ENCODE data around the gene ARID4B.

The ARID4B gene

DNA sequence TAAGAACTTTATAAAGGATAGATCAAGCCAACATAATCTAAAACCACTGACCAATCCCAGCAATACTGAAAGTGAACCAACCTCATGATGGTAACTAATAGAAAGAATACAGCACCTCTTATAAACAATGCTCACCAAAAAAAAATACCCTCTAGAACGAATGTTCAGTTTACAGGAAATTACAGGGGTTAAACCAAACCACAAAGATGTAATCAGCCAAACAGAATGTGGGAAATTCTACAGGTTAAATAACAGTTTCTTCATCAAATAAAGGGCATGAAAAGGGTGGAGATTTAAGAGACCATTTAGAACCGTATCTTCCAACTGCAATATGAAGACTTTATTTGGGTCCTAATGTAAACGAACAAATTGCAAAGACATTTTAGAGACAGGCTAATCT, 30.4 kb downstream of the ARID4B start:
- CTCF ChIA-PET: no interaction called here

DNA sequence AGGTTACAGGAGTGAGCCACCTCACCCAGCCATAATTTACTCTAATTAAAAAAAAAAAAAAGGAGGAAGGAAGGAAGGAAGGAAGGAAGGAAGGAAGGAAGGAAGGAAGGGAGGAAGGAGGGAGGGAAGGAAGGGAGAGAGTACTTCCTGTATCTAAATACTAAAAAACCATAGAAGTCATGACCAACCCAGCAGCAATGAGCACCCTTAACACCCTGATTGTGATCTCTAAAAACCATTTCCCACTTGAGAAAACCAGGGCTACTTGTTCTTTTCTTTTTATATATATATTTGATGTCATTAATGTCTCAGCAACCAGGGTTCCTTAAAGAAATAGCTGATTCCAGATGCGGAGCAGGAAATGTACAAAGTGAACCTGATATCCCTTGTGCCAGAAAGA, 31.2 kb downstream of the ARID4B start:
- Histone ChIP-seq H3K9me3 (ENCODE audit: control insufficient read depth, insufficient read depth, low read depth, low read length) (no peaks in the 10 kb centered on the region), H3K27ac (ENCODE audit: extremely low read depth, low read depth, low read length) (no peak overlapping the region), H3K36me3 (ENCODE audit: control insufficient read depth in 2 of 2, insufficient read depth in 1 of 2, low read length in 2 of 2) (no peaks in the 10 kb centered on the region; a peak in 1 of 3 replicates), H3K4me3 (ENCODE audit: low read depth, low read length) (no peak overlapping the region), H3K4me1 (ENCODE audit: control insufficient read depth, insufficient read depth, low read length) (peaks cover 26% of the 10 kb centered on the region)
- POLR2A ChIA-PET: no interaction called here
- CTCF ChIA-PET: interaction anchor here (0.7 to 1.0 kb wide), 2 partner anchors 40 to 120 kb away, joined by 3 read pairs; no protein-coding TSS in a partner anchor
- TF ChIP-seq ZNF354C (tag by site-specific recombination; IDR thresholded peaks at IDR 0.05; ENCODE audit: borderline replicate concordance, low read depth): no peak
- TF ChIP-seq, protein P1, sequence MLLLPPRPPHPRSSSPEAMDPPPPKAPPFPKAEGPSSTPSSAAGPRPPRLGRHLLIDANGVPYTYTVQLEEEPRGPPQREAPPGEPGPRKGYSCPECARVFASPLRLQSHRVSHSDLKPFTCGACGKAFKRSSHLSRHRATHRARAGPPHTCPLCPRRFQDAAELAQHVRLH (tag by site-specific recombination; IDR thresholded peaks at IDR 0.05): no peak
- no peak for TF ChIP-seq ZNF2 (tag by site-specific recombination; IDR thresholded peaks at IDR 0.05)
- no peak for TF ChIP-seq FEZF1 (tag by site-specific recombination; IDR thresholded peaks at IDR 0.05)

More for the DNA sequence above, 30.4 kb downstream of the ARID4B start:
- H3K4me1 ChIP-seq (ENCODE audit: control insufficient read depth, insufficient read depth, low read length): peaks cover 29% of the 10 kb centered on the region
- no peak overlapping the region for H3K4me3 ChIP-seq (ENCODE audit: low read depth, low read length)
- no peak overlapping the region for H3K27ac ChIP-seq (ENCODE audit: extremely low read depth, low read depth, low read length)
- no peaks in the 10 kb centered on the region for H3K9me3 ChIP-seq (ENCODE audit: control insufficient read depth, insufficient read depth, low read depth, low read length)
- no peaks in the 10 kb centered on the region; a peak in 1 of 3 replicates for H3K36me3 ChIP-seq (ENCODE audit: control insufficient read depth in 2 of 2, insufficient read depth in 1 of 2, low read length in 2 of 2)
- POLR2A ChIA-PET: no interaction called here
- TF ChIP-seq BCL11B (tag by site-specific recombination; IDR thresholded peaks at IDR 0.05; ENCODE audit: low read depth) (no peak), SCRT2 (tag by site-specific recombination; IDR thresholded peaks at IDR 0.05) (peak; percentile 34; the same call in 1 of the 2 replicates), ZNF777 (tag by site-specific recombination; IDR thresholded peaks at IDR 0.05; ENCODE audit: borderline replicate concordance) (no peak), ZNF366 (tag by site-specific recombination; conservative IDR thresholded peaks at IDR 0.05) (no peak), ZNF174 (tag by site-specific recombination; IDR thresholded peaks at IDR 0.05) (no peak), ZNF121 (tag by site-specific recombination; IDR thresholded peaks at IDR 0.05) (no peak), SP7 (tag by site-specific recombination; IDR thresholded peaks at IDR 0.05) (peak; percentile 41; the same call in 1 of the 2 replicates), ZNF433 (tag by site-specific recombination; IDR thresholded peaks at IDR 0.05; ENCODE audit: low read depth) (no peak), EGR2 (tag by site-specific recombination; IDR thresholded peaks at IDR 0.05; ENCODE audit: low read depth) (no peak), FEZF1 (tag by site-specific recombination; IDR thresholded peaks at IDR 0.05) (0 out of 2 replicates have a peak, but pooled peaks have one; percentile 14), ZNF610 (tag by site-specific recombination; IDR thresholded peaks at IDR 0.05; ENCODE audit: borderline replicate concordance) (0 out of 2 replicates have a peak, but pooled peaks have one; percentile 9)
- TF ChIP-seq, protein P2, sequence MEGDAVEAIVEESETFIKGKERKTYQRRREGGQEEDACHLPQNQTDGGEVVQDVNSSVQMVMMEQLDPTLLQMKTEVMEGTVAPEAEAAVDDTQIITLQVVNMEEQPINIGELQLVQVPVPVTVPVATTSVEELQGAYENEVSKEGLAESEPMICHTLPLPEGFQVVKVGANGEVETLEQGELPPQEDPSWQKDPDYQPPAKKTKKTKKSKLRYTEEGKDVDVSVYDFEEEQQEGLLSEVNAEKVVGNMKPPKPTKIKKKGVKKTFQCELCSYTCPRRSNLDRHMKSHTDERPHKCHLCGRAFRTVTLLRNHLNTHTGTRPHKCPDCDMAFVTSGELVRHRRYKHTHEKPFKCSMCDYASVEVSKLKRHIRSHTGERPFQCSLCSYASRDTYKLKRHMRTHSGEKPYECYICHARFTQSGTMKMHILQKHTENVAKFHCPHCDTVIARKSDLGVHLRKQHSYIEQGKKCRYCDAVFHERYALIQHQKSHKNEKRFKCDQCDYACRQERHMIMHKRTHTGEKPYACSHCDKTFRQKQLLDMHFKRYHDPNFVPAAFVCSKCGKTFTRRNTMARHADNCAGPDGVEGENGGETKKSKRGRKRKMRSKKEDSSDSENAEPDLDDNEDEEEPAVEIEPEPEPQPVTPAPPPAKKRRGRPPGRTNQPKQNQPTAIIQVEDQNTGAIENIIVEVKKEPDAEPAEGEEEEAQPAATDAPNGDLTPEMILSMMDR (tag by site-specific recombination; IDR thresholded peaks at IDR 0.05): no peak
- TF ChIP-seq, protein P3, sequence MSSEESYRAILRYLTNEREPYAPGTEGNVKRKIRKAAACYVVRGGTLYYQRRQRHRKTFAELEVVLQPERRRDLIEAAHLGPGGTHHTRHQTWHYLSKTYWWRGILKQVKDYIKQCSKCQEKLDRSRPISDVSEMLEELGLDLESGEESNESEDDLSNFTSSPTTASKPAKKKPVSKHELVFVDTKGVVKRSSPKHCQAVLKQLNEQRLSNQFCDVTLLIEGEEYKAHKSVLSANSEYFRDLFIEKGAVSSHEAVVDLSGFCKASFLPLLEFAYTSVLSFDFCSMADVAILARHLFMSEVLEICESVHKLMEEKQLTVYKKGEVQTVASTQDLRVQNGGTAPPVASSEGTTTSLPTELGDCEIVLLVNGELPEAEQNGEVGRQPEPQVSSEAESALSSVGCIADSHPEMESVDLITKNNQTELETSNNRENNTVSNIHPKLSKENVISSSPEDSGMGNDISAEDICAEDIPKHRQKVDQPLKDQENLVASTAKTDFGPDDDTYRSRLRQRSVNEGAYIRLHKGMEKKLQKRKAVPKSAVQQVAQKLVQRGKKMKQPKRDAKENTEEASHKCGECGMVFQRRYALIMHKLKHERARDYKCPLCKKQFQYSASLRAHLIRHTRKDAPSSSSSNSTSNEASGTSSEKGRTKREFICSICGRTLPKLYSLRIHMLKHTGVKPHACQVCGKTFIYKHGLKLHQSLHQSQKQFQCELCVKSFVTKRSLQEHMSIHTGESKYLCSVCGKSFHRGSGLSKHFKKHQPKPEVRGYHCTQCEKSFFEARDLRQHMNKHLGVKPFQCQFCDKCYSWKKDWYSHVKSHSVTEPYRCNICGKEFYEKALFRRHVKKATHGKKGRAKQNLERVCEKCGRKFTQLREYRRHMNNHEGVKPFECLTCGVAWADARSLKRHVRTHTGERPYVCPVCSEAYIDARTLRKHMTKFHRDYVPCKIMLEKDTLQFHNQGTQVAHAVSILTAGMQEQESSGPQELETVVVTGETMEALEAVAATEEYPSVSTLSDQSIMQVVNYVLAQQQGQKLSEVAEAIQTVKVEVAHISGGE (tag by site-specific recombination; conservative IDR thresholded peaks at IDR 0.05; ENCODE audit: low read depth): no peak
- TF ChIP-seq, protein P4, sequence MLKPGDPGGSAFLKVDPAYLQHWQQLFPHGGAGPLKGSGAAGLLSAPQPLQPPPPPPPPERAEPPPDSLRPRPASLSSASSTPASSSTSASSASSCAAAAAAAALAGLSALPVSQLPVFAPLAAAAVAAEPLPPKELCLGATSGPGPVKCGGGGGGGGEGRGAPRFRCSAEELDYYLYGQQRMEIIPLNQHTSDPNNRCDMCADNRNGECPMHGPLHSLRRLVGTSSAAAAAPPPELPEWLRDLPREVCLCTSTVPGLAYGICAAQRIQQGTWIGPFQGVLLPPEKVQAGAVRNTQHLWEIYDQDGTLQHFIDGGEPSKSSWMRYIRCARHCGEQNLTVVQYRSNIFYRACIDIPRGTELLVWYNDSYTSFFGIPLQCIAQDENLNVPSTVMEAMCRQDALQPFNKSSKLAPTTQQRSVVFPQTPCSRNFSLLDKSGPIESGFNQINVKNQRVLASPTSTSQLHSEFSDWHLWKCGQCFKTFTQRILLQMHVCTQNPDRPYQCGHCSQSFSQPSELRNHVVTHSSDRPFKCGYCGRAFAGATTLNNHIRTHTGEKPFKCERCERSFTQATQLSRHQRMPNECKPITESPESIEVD (tag by site-specific recombination; IDR thresholded peaks at IDR 0.05): peak; percentile 52; the same call in 1 of the 2 replicates
- TF ChIP-seq, protein P5, sequence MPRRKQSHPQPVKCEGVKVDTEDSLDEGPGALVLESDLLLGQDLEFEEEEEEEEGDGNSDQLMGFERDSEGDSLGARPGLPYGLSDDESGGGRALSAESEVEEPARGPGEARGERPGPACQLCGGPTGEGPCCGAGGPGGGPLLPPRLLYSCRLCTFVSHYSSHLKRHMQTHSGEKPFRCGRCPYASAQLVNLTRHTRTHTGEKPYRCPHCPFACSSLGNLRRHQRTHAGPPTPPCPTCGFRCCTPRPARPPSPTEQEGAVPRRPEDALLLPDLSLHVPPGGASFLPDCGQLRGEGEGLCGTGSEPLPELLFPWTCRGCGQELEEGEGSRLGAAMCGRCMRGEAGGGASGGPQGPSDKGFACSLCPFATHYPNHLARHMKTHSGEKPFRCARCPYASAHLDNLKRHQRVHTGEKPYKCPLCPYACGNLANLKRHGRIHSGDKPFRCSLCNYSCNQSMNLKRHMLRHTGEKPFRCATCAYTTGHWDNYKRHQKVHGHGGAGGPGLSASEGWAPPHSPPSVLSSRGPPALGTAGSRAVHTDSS (tag by site-specific recombination; IDR thresholded peaks at IDR 0.05): no peak
